Gastrocnemius medialis (tissue), 4 donors: ENCODE data around the gene DDX24. TPM values are rescaled to one million over a fixed set of nuclear protein-coding genes. Genes with fewer than 3 reads are reported as not detected.

Source experiments
- ATAC-seq, 2 donors: fragments of 150-250 bp; one replicate each; pipeline ENCODE4 v1.9.1; 2016
- DNase-seq, 2 donors: peaks; one replicate each; pipeline ENCODE4 v3.0.0-alpha.2; 2019
- H3K27ac ChIP-seq, 4 donors: fragments of 200-600 bp; sonication (generic); 1 replicate in 1 of 4; 2 replicates in 3 of 4; pipeline ENCODE4 v1.5.1; 2016 to 2018; ENCODE audit warnings: mild to moderate bottlenecking in 2 of 4, moderate library complexity in 1 of 4
- H3K27me3 ChIP-seq, 3 donors: fragments of 200-600 bp; sonication (generic) in 2 of 3; 1 replicate in 1 of 3; 2 replicates in 2 of 3; pipeline versions ENCODE4 v1.5.1 to v1.6.0; 2016 to 2019; ENCODE audit warnings: mild to moderate bottlenecking in 1 of 3, moderate library complexity in 1 of 3
- H3K36me3 ChIP-seq, 2 donors: fragments of 200-600 bp; sonication (generic) in 1 of 2; one replicate each; pipeline ENCODE4 v1.5.1; 2017 to 2018
- H3K4me1 ChIP-seq, 2 donors: fragments of 200-600 bp; sonication (generic) in 1 of 2; one replicate each; pipeline ENCODE4 v1.5.1; 2016 to 2017; ENCODE audit warnings: mild to moderate bottlenecking in 2 of 2
- H3K4me3 ChIP-seq, 4 donors: fragments of 200-600 bp; sonication (generic) in 3 of 4; 1 replicate in 1 of 4; 2 replicates in 3 of 4; pipeline ENCODE4 v1.5.1; 2016 to 2019; ENCODE audit warnings: mild to moderate bottlenecking in 2 of 4
- H3K9me3 ChIP-seq, 3 donors: fragments of 200-600 bp; sonication (generic) in 2 of 3; 1 replicate in 1 of 3; 2 replicates in 2 of 3; pipeline ENCODE4 v1.5.1; 2016 to 2019
- POLR2A ChIP-seq, 2 donors: fragments of 450-650 bp; IDR thresholded peaks; one replicate each; pipeline ENCODE4 v1.6.1; 2017; ENCODE audit warnings: antibody characterized with exemption in 2 of 2, mild to moderate bottlenecking in 2 of 2, moderate library complexity in 2 of 2
- in situ Hi-C, 4 donors: fragments of 200-750 bp; cut with MboI; loops; one replicate each; pipeline versions ENCODE4 v1.15.0 to v1.8.0; 2017; ENCODE audit warnings: low sequenced_read_pairs in 4 of 4
- intact Hi-C: fragments of 100-400 bp; cut with DNase I; formaldehyde crosslinking; loops from one replicate; pipeline ENCODE4 v1.15.1; 2023; ENCODE audit warnings: low total_unique reads
- total RNA-seq, 4 donors: library from RNA; depleted of rRNA; stranded (reverse); fragments of >200 nt; gene quantifications; one replicate each; pipeline versions ENCODE4 v1.1.0 to v1.2.3, GENCODE V29; 2016
- TF ChIP-seq, protein P1 (sequence below), 5 experiments: fragments of 450-650 bp in 3 of 5; fragments of 200-600 bp in 2 of 5; sonication (generic) in 2 of 5; IDR thresholded peaks in 4 of 5; conservative IDR thresholded peaks in 1 of 5; 1 replicate in 4 of 5; 2 replicates in 1 of 5; pipeline ENCODE4 v1.5.1; 2016 to 2019; ENCODE audit warnings: antibody characterized with exemption in 5 of 5, mild to moderate bottlenecking in 3 of 5, moderate library complexity in 3 of 5

The DDX24 gene
- total RNA-seq, 4 donors from 2014 or later, result 106 to 200 (median 128) TPM

DNA sequence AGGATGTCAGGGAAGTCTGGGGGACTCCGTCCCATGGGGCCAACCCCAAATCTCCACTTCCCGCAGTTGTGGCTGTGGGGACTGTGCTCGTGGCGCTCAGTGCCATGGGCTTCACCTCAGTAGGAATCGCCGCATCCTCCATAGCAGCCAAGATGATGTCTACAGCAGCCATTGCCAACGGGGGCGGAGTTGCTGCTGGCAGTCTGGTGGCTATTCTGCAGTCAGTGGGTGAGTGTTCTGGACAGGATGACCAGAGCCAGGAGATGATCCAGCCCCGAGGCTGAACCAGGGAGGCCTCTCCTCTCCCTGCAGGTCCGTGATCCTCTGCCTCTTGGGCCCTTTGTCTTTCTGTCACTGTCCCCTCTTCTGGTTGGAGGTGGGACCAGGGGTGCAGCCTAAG, 20.7 kb upstream of the DDX24 start:
- no peaks in the 10 kb centered on the region for H3K9me3 ChIP-seq
- intact Hi-C loops (no loop called here), in situ Hi-C loops (no loop called here)
- no peak overlapping the region for H3K27ac ChIP-seq
- ATAC-seq (no peak), DNase-seq (no peak)
- H3K4me3 ChIP-seq, result no peak overlapping the region
- H3K36me3 ChIP-seq, result no peaks in the 10 kb centered on the region
- H3K27me3 ChIP-seq, result no peaks in the 10 kb centered on the region
- TF ChIP-seq, protein P1, sequence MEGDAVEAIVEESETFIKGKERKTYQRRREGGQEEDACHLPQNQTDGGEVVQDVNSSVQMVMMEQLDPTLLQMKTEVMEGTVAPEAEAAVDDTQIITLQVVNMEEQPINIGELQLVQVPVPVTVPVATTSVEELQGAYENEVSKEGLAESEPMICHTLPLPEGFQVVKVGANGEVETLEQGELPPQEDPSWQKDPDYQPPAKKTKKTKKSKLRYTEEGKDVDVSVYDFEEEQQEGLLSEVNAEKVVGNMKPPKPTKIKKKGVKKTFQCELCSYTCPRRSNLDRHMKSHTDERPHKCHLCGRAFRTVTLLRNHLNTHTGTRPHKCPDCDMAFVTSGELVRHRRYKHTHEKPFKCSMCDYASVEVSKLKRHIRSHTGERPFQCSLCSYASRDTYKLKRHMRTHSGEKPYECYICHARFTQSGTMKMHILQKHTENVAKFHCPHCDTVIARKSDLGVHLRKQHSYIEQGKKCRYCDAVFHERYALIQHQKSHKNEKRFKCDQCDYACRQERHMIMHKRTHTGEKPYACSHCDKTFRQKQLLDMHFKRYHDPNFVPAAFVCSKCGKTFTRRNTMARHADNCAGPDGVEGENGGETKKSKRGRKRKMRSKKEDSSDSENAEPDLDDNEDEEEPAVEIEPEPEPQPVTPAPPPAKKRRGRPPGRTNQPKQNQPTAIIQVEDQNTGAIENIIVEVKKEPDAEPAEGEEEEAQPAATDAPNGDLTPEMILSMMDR (IDR thresholded peaks at IDR 0.05 in 4 of 5, conservative IDR thresholded peaks at IDR 0.05 in 1 of 5), result no peak
- TF ChIP-seq POLR2A (IDR thresholded peaks at IDR 0.05), result no peak
- no peaks in the 10 kb centered on the region for H3K4me1 ChIP-seq

DNA sequence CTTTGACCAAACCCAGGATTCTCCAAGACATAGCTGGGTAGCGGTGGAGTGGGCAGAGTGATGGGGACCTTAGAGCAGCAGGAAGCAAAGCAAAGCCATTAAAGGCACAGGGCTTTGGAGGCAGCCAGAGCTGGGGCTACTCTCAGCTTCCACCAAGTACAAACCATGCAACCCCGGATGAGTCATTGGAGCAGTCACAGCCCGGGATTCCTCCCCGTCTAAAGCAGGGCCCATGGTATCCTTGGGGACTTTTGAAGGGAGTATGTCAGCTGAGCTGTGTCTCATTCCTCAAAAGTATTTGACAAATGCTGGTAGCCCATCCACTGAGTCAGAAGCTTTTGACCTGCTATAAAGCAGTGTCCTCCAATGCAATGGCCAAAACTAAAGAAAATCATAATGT, 19.8 kb upstream of the DDX24 start:
- no peaks in the 10 kb centered on the region for H3K9me3 ChIP-seq
- peak; percentile 39 to 47 for ATAC-seq

DNA sequence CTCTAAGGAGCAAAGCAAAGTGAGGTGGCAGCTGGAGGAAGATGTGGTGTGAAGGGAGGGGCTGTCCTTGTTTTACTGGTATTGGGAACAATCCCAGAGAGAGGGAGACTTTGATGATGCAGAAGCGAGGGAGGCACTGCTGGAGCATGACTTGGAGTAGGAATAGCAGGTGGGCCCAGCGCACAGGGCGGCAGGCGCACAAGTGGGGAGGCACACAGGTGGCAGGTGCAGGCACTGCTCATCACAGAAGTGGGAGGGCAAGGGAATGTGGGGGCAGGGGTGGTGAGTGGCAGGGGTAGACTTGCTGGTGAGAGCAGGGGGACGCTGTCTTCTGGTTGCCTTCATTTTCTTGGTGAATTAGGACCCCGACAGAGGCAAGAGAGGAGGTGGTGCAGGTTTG, 18.0 kb upstream of the DDX24 start:
- Histone ChIP-seq H3K36me3 (no peaks in the 10 kb centered on the region), H3K4me3 (no peak overlapping the region), H3K9me3 (no peaks in the 10 kb centered on the region), H3K4me1 (no peaks in the 10 kb centered on the region), H3K27ac (no peak overlapping the region), H3K27me3 (no peaks in the 10 kb centered on the region)
- ATAC-seq (no peak), DNase-seq (no peak)
- in situ Hi-C loops (no loop called here), intact Hi-C loops (no loop called here)
- no peak for TF ChIP-seq POLR2A (IDR thresholded peaks at IDR 0.05)
- TF ChIP-seq, protein P1 (IDR thresholded peaks at IDR 0.05 in 4 of 5, conservative IDR thresholded peaks at IDR 0.05 in 1 of 5), result no peak

More for the DNA sequence above, 19.8 kb upstream of the DDX24 start:
- no peaks in the 10 kb centered on the region for H3K4me1 ChIP-seq
- TF ChIP-seq, protein P1 (IDR thresholded peaks at IDR 0.05 in 4 of 5, conservative IDR thresholded peaks at IDR 0.05 in 1 of 5), result no peak
- TF ChIP-seq POLR2A (IDR thresholded peaks at IDR 0.05), result no peak
- H3K4me3 ChIP-seq, result no peak overlapping the region
- intact Hi-C loops (no loop called here), in situ Hi-C loops (no loop called here)
- H3K27ac ChIP-seq, result no peak overlapping the region
- no peaks in the 10 kb centered on the region for H3K27me3 ChIP-seq
- no peaks in the 10 kb centered on the region for H3K36me3 ChIP-seq
- peak in 1 of 2 donors; percentile 22 for DNase-seq

DNA sequence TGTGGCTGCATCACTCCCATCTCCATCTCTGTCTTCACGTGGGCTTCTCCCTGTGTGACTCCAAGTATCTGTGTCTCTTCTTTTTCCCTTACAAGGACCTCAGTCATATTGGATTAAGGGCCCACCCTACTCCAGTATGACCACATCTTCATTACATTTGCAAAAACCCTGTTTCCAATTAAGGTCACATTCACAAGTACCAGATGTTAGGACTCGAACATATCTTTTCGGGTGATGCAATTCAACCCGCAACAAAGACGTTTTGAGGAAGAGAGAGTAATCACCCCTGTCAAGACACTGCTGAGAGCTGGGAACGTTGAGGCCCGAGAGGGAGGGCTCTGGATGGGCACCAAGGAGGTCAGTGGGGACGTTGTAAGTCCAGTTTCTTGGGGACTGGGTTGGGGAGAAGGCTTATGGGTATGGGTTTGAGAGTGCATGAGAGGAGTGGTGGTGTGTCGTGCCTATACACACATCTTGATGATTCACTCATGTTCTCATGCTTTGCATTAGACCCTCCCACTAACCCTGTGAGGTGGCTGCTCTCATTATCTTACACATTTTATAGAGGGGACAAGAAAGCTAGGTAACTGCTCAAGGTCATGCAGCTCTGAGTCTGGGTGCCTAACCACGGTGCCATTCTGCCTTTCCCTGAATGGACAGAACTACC, 17.5 kb upstream of the DDX24 start:
- in situ Hi-C loops, result no loop called here
- intact Hi-C loops, result no loop called here

More for the DNA sequence above, 17.5 kb upstream of the DDX24 start:
- Histone ChIP-seq H3K27me3 (no peaks in the 10 kb centered on the region), H3K9me3 (no peaks in the 10 kb centered on the region), H3K36me3 (no peaks in the 10 kb centered on the region), H3K4me3 (no peak overlapping the region), H3K4me1 (no peaks in the 10 kb centered on the region), H3K27ac (no peak overlapping the region)
- no peak for ATAC-seq
- DNase-seq, result no peak
- TF ChIP-seq POLR2A (IDR thresholded peaks at IDR 0.05), result no peak
- TF ChIP-seq, protein P1 (IDR thresholded peaks at IDR 0.05 in 4 of 5, conservative IDR thresholded peaks at IDR 0.05 in 1 of 5), result no peak
